ENCODE data around the gene TNXB.
A peak's percentile ranks its signal among the peaks of the same experiment; 100 is the strongest.

The TNXB gene

GRCh38 chr6:32129297-32130088, 20.4 kb upstream of the TNXB start:
- Histone ChIP-seq H3K18ac (ENCODE audit: low read length) (peak overlapping the region; percentile 95), H3K23ac (ENCODE audit: low read length) (no peak overlapping the region), H2BK5ac (ENCODE audit: low read depth, low read length, poor library complexity) (peak overlapping the region; percentile 72), H4K91ac (ENCODE audit: low read depth, low read length) (peak overlapping the region; percentile 66), H3K36me3 (ENCODE audit: control insufficient read depth in 1 of 2, insufficient read depth in 2 of 2, low read length in 2 of 2) (peaks cover 2 to 9% of the 10 kb centered on the region in 2 experiments), H2BK12ac (ENCODE audit: low read length) (no peak overlapping the region), H3K27me3 (ENCODE audit: insufficient read depth, low read length) (no peaks in the 10 kb centered on the region), H4K8ac (ENCODE audit: low read depth, low read length) (peak overlapping the region; percentile 95), H2AFZ (ENCODE audit: insufficient read depth, low read length, poor library complexity) (peak overlapping the region; percentile 66), H2AK5ac (ENCODE audit: low read length) (peak overlapping the region; percentile 96), H2BK120ac (ENCODE audit: insufficient read depth, low read length, poor library complexity) (peak overlapping the region; percentile 23), H3K14ac (ENCODE audit: low read length) (peak overlapping the region; percentile 78), H3K9me3 (ENCODE audit: insufficient read depth, low read depth, low read length) (no peaks in the 10 kb centered on the region), H4K12ac (ENCODE audit: low read depth, low read length) (peak overlapping the region; percentile 80), H3K4ac (ENCODE audit: low read depth, low read length) (peak overlapping the region; percentile 87), H3K4me1 (ENCODE audit: control insufficient read depth in 1 of 2, insufficient read depth in 2 of 2, low read length in 2 of 2) (peaks cover 18% of the 10 kb centered on the region in 2 experiments), H3K9ac (ENCODE audit: low read length) (peak overlapping the region; percentile 92), H3K4me3 (ENCODE audit: low read depth, low read length) (peak overlapping the region; percentile 83), H3K79me1 (ENCODE audit: low read length) (peaks cover 13% of the 10 kb centered on the region), H3K4me2 (ENCODE audit: low read length) (peak overlapping the region; percentile 88), H3K27ac (ENCODE audit: low read depth, low read length) (peak overlapping the region; percentile 62), H3K79me2 (ENCODE audit: control insufficient read depth, insufficient read depth, low read length, poor library complexity) (peaks cover 10% of the 10 kb centered on the region)
- peak in 1 of 2 donors; percentile 5 for DNase-seq
- WGBS (ENCODE audit: extremely low coverage, insufficient coverage, insufficient read length): no CpG with 5 or more reads among the region's 22 CpGs

- no peak overlapping the region for H2BK120ac ChIP-seq (ENCODE audit: insufficient read depth, low read length, poor library complexity)
- H3K36me3 ChIP-seq (ENCODE audit: control insufficient read depth in 1 of 2, insufficient read depth in 2 of 2, low read length in 2 of 2): peaks cover 2 to 13% of the 10 kb centered on the region in 2 experiments
- peaks cover 10% of the 10 kb centered on the region for H3K79me2 ChIP-seq (ENCODE audit: control insufficient read depth, insufficient read depth, low read length, poor library complexity)
- no peak for DNase-seq
- peak overlapping the region; percentile 11 for H2AK5ac ChIP-seq (ENCODE audit: low read length)
- H3K9me3 ChIP-seq (ENCODE audit: insufficient read depth, low read depth, low read length): no peaks in the 10 kb centered on the region
- H2BK5ac ChIP-seq (ENCODE audit: low read depth, low read length, poor library complexity): no peak overlapping the region
- peak overlapping the region; percentile 49 for H3K4me2 ChIP-seq (ENCODE audit: low read length)
- H3K4me3 ChIP-seq (ENCODE audit: low read depth, low read length): no peak overlapping the region
- peak overlapping the region; percentile 70 for H4K91ac ChIP-seq (ENCODE audit: low read depth, low read length)
- H2AFZ ChIP-seq (ENCODE audit: insufficient read depth, low read length, poor library complexity): no peak overlapping the region
- H2BK12ac ChIP-seq (ENCODE audit: low read length): no peak overlapping the region
- H3K18ac ChIP-seq (ENCODE audit: low read length): no peak overlapping the region
- H3K14ac ChIP-seq (ENCODE audit: low read length): no peak overlapping the region
- H3K79me1 ChIP-seq (ENCODE audit: low read length): peaks cover 13% of the 10 kb centered on the region
- peak overlapping the region; percentile 4 for H3K9ac ChIP-seq (ENCODE audit: low read length)
- H3K23ac ChIP-seq (ENCODE audit: low read length): no peak overlapping the region
- peaks cover 18% of the 10 kb centered on the region in 2 experiments for H3K4me1 ChIP-seq (ENCODE audit: control insufficient read depth in 1 of 2, insufficient read depth in 2 of 2, low read length in 2 of 2)
- peak overlapping the region; percentile 31 for H4K12ac ChIP-seq (ENCODE audit: low read depth, low read length)
- H3K4ac ChIP-seq (ENCODE audit: low read depth, low read length): peak overlapping the region; percentile 4
- no peak overlapping the region for H3K27ac ChIP-seq (ENCODE audit: low read depth, low read length)
- no peaks in the 10 kb centered on the region for H3K27me3 ChIP-seq (ENCODE audit: insufficient read depth, low read length)
- peak overlapping the region; percentile 87 for H4K8ac ChIP-seq (ENCODE audit: low read depth, low read length)
- WGBS (ENCODE audit: extremely low coverage, insufficient coverage, insufficient read length): no CpG with 5 or more reads among the region's 13 CpGs
Observed at GRCh38 chr6:32128751-32129296, 19.7 kb upstream of the TNXB start.

GRCh38 chr6:32127717-32128592, 18.8 kb upstream of the TNXB start, which contains the start of gene ATF6B:
Gene ATF6B, minus strand, starts transcription at chr6:32128246. Its CDS starts 39 bp downstream, at chr6:32128207.
- peaks cover 2 to 16% of the 10 kb centered on the region in 2 experiments for H3K36me3 ChIP-seq (ENCODE audit: control insufficient read depth in 1 of 2, insufficient read depth in 2 of 2, low read length in 2 of 2)

GRCh38 chr6:32127409-32127716, 18.2 kb upstream of the TNXB start:
- peak overlapping the region; percentile 45 for H3K9ac ChIP-seq (ENCODE audit: low read length)
- H3K79me2 ChIP-seq (ENCODE audit: control insufficient read depth, insufficient read depth, low read length, poor library complexity): peaks cover 10% of the 10 kb centered on the region
- H3K79me1 ChIP-seq (ENCODE audit: low read length): peaks cover 13% of the 10 kb centered on the region
- no peak for DNase-seq
- H3K18ac ChIP-seq (ENCODE audit: low read length): no peak overlapping the region
- peak overlapping the region; percentile 93 for H3K4me3 ChIP-seq (ENCODE audit: low read depth, low read length)
- H4K8ac ChIP-seq (ENCODE audit: low read depth, low read length): no peak overlapping the region
- peaks cover 18% of the 10 kb centered on the region in 2 experiments for H3K4me1 ChIP-seq (ENCODE audit: control insufficient read depth in 1 of 2, insufficient read depth in 2 of 2, low read length in 2 of 2)
- no CpG with 5 or more reads among the region's 9 CpGs for WGBS (ENCODE audit: extremely low coverage, insufficient coverage, insufficient read length)
- peak overlapping the region; percentile 44 for H3K4ac ChIP-seq (ENCODE audit: low read depth, low read length)
- no peaks in the 10 kb centered on the region for H3K27me3 ChIP-seq (ENCODE audit: insufficient read depth, low read length)
- H2BK12ac ChIP-seq (ENCODE audit: low read length): no peak overlapping the region
- H2BK120ac ChIP-seq (ENCODE audit: insufficient read depth, low read length, poor library complexity): no peak overlapping the region
- peak overlapping the region; percentile 68 for H2AFZ ChIP-seq (ENCODE audit: insufficient read depth, low read length, poor library complexity)
- no peak overlapping the region for H4K12ac ChIP-seq (ENCODE audit: low read depth, low read length)
- H2BK5ac ChIP-seq (ENCODE audit: low read depth, low read length, poor library complexity): no peak overlapping the region
- peak overlapping the region; percentile 19 for H3K14ac ChIP-seq (ENCODE audit: low read length)
- H3K23ac ChIP-seq (ENCODE audit: low read length): no peak overlapping the region
- no peaks in the 10 kb centered on the region for H3K9me3 ChIP-seq (ENCODE audit: insufficient read depth, low read depth, low read length)
- no peak overlapping the region for H4K91ac ChIP-seq (ENCODE audit: low read depth, low read length)
- peak overlapping the region; percentile 78 for H3K4me2 ChIP-seq (ENCODE audit: low read length)
- H3K36me3 ChIP-seq (ENCODE audit: control insufficient read depth in 1 of 2, insufficient read depth in 2 of 2, low read length in 2 of 2): peaks cover 3 to 19% of the 10 kb centered on the region in 2 experiments
- no peak overlapping the region for H2AK5ac ChIP-seq (ENCODE audit: low read length)
- no peak overlapping the region for H3K27ac ChIP-seq (ENCODE audit: low read depth, low read length)

More at GRCh38 chr6:32127717-32128592, 18.8 kb upstream of the TNXB start, which contains the start of gene ATF6B:
- peak; percentile 99 to 100 for DNase-seq
- Histone ChIP-seq H2BK5ac (ENCODE audit: low read depth, low read length, poor library complexity) (peak within 1 kb of the TSS; percentile 89), H3K79me2 (ENCODE audit: control insufficient read depth, insufficient read depth, low read length, poor library complexity) (peaks cover 10% of the 10 kb centered on the region), H2BK120ac (ENCODE audit: insufficient read depth, low read length, poor library complexity) (peak within 1 kb of the TSS; percentile 78), H3K4me2 (ENCODE audit: low read length) (peak within 1 kb of the TSS; percentile 78), H3K14ac (ENCODE audit: low read length) (peak within 1 kb of the TSS; percentile 96), H3K18ac (ENCODE audit: low read length) (peak within 1 kb of the TSS; percentile 98), H3K79me1 (ENCODE audit: low read length) (peaks cover 13% of the 10 kb centered on the region), H4K12ac (ENCODE audit: low read depth, low read length) (peak within 1 kb of the TSS; percentile 97), H3K4me1 (ENCODE audit: control insufficient read depth in 1 of 2, insufficient read depth in 2 of 2, low read length in 2 of 2) (peaks cover 18% of the 10 kb centered on the region in 2 experiments), H3K9me3 (ENCODE audit: insufficient read depth, low read depth, low read length) (no peaks in the 10 kb centered on the region), H2AFZ (ENCODE audit: insufficient read depth, low read length, poor library complexity) (peak within 1 kb of the TSS; percentile 68), H4K91ac (ENCODE audit: low read depth, low read length) (peak within 1 kb of the TSS; percentile 98), H3K4ac (ENCODE audit: low read depth, low read length) (peak within 1 kb of the TSS; percentile 92), H3K23ac (ENCODE audit: low read length) (no peak within 1 kb of the TSS), H3K9ac (ENCODE audit: low read length) (peak within 1 kb of the TSS; percentile 95), H3K27me3 (ENCODE audit: insufficient read depth, low read length) (no peaks in the 10 kb centered on the region), H2BK12ac (ENCODE audit: low read length) (no peak within 1 kb of the TSS), H2AK5ac (ENCODE audit: low read length) (peak within 1 kb of the TSS; percentile 81), H3K4me3 (ENCODE audit: low read depth, low read length) (peak within 1 kb of the TSS; percentile 93), H4K8ac (ENCODE audit: low read depth, low read length) (peak within 1 kb of the TSS; percentile 98), H3K27ac (ENCODE audit: low read depth, low read length) (peak within 1 kb of the TSS; percentile 81)
- no CpG with 5 or more reads among the region's 44 CpGs for WGBS (ENCODE audit: extremely low coverage, insufficient coverage, insufficient read length)
